Activated CD8-positive, alpha-beta memory T cell treated with anti-CD3 and anti-CD28 coated beads, Interleukin-2, amount 10 ng/mL, durations not matched to agents 7 days and 5 days (primary cell): ENCODE results near the gene SPRING1. TPM values are rescaled to one million over a fixed set of nuclear protein-coding genes. Genes with fewer than 3 reads are reported as not detected.
"Not testable (repeated sequence)": the region's sequence is repeated elsewhere in the genome, so short reads cannot be mapped to it uniquely, and the experiment has no call there.

Source experiments
- ATAC-seq: fragments of 150-1000 bp; cut with Tn5 transposase; one replicate; pipeline ENCODE4 v1.10.0; 2021; ENCODE audit warnings: moderate library complexity
- CTCF ChIA-PET: fragments of 350-600 bp; sonication (Branson Sonifier 250); formaldehyde crosslinking; loops from one replicate; lab custom pipeline; 2021; ENCODE audit warnings: antibody characterized with exemption; lab: Charles Lee
- DNase-seq: peaks from one replicate; pipeline ENCODE4 v3.0.0-alpha.2; 2020
- H3K27ac Mint-ChIP-seq: one replicate; pipeline ENCODE4 v1.8.0; 2021; ENCODE audit warnings: mild to moderate bottlenecking, mixed read lengths
- H3K27me3 Mint-ChIP-seq: one replicate; pipeline ENCODE4 v1.8.0; 2021; ENCODE audit warnings: mixed read lengths
- H3K36me3 Mint-ChIP-seq: one replicate; pipeline ENCODE4 v1.8.0; 2021; ENCODE audit warnings: mild to moderate bottlenecking, mixed read lengths
- H3K4me1 Mint-ChIP-seq: one replicate; pipeline ENCODE4 v1.8.0; 2021; ENCODE audit warnings: mixed read lengths
- H3K4me3 Mint-ChIP-seq: one replicate; pipeline ENCODE4 v1.8.0; 2021; ENCODE audit warnings: mild to moderate bottlenecking, moderate library complexity, mixed read lengths
- H3K9me3 Mint-ChIP-seq: one replicate; pipeline ENCODE4 v1.8.0; 2022; ENCODE audit warnings: low read depth, mixed read lengths
- total RNA-seq, 2 experiments: library from RNA; stranded (reverse); gene quantifications; one replicate each; pipeline ENCODE4 v1.2.3, GENCODE V29; 2021

SPRING1 gene
- total RNA-seq, 2 experiments from 2014 or later, result 25.3 to 31.8 TPM

DNA sequence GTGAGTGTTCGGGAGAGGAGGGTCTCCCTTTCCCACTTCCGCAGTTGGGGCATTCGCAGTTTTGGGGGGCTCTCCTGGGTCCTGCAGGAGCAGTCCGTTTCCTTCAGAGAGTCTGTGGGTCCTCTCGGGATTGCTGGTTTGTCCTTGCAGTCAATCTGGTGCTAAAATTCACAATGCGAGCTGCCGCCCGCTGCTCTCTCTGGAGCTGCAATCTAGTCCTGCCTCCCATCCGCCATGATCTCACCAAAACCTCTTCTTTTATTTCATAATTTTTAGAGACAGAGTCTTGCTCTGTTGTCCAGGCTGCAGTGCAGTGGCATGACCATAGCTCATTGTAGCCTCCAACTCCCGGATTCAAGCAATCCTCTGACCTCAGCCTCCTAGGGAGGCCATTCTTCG lies 22.8 kb upstream of the SPRING1 start:
- H3K4me3 Mint-ChIP-seq, result no peak overlapping the region
- no peak overlapping the region for H3K27ac Mint-ChIP-seq
- peaks cover 11% of the 10 kb centered on the region for H3K36me3 Mint-ChIP-seq
- DNase-seq, result no peak
- H3K27me3 Mint-ChIP-seq, result no peaks in the 10 kb centered on the region
- ATAC-seq, result no peak
- H3K9me3 Mint-ChIP-seq, result no peaks in the 10 kb centered on the region
- CTCF ChIA-PET, result interaction anchor here (1.5 kb wide), 1 partner anchor 10 kb away, joined by 3 read pairs; no protein-coding TSS in a partner anchor
- H3K4me1 Mint-ChIP-seq, result peaks cover 21% of the 10 kb centered on the region

DNA sequence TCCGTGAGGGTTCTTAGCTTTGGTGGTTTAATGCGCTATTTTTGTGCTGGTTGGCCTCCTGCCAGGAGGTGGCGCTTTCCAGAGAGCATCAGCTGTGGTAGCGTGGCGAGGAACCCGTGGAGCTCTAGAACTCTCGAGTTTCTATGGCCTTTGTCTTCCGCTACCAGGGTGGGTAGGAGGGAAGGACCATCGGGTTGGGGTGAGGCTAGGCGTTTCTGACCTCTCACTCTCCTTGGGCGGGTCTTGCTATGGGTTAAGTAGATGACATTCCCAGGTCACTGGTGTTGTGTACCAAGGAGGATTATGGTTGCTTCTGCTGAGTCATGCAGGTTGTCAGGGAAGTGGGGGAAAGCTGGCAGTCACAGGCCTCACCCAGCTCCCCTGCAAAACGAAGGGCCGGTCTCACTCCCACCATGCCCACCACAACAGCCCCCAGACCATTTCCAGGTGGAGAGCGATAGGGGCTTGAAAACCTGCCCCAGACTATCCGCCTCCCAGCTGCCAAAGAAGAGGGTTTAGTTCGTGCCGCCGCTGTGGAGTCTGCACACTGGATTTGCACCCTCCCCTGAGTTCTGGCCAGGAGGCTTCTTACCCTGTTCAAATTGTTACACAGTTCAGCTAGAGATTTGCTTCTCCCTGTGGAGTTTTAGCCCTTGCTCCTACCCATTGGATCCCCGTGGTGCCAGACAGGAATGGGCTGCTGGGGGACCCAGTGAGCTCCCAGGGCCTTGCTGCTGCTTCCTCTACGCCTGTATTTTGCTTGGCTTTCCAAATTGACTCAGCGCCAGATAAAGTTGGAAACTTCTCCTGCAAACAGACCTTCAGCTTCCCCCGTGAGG lies 22.1 kb upstream of the SPRING1 start:
- DNase-seq, result peak; percentile 51
- peak overlapping the region; percentile 54 for H3K4me3 Mint-ChIP-seq
- peaks cover 15% of the 10 kb centered on the region for H3K36me3 Mint-ChIP-seq
- peaks cover 21% of the 10 kb centered on the region for H3K4me1 Mint-ChIP-seq
- H3K27me3 Mint-ChIP-seq, result no peaks in the 10 kb centered on the region
- ATAC-seq, result no peak
- CTCF ChIA-PET, result interaction anchor here (0.8 to 1.5 kb wide), 2 partner anchors 10 to 22 kb away, joined by 3 read pairs; partner anchors contain the start of genes RNFT2 and SPRING1
- H3K27ac Mint-ChIP-seq, result peak overlapping the region; percentile 57
- H3K9me3 Mint-ChIP-seq, result no peaks in the 10 kb centered on the region

DNA sequence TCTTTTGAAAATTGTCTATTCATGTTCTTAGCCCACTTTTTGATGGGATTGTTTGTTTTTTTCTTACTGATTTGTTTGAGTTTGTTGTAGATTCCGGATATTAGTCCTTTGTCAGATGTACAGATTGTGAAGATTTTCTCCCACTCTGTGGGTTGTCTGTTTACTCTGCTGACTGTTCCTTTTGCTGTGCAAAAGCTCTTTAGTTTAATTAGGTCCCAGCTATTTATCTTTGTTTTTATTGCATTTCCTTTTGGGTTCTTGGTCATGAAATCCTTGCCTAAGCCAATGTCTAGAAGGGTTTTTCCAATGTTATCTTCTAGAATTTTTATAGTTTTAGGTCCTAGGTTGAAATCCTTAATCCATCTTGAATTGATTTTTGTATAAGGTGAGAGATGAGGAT lies 16.9 kb upstream of the SPRING1 start:
- CTCF ChIA-PET, H3K27ac Mint-ChIP-seq, ATAC-seq, H3K4me3 Mint-ChIP-seq, H3K27me3 Mint-ChIP-seq, DNase-seq, H3K9me3 Mint-ChIP-seq: not testable (repeated sequence)
- peaks cover 25% of the 10 kb centered on the region for H3K36me3 Mint-ChIP-seq
- peaks cover 21% of the 10 kb centered on the region for H3K4me1 Mint-ChIP-seq

DNA sequence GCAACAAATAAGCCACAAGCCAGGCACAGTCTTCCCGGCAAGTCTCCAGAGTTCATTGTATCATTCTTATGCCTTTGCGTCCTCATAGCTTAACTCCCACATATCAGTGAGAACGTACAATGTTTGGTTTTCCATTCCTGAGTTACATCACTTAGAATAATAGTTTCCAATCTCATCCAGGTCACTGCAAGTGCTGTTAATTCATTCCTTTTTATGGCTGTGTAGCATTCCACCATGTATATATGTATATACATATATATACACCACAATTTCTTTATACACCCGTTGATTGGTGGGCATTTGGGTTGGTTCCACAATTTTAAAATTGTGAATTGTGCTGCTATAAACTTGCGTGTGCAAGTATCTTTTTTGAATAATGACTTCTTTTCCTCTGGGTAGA lies 16.2 kb upstream of the SPRING1 start:
- H3K9me3 Mint-ChIP-seq, H3K27me3 Mint-ChIP-seq, CTCF ChIA-PET, ATAC-seq, DNase-seq, H3K4me3 Mint-ChIP-seq, H3K27ac Mint-ChIP-seq: not testable (repeated sequence)
- H3K36me3 Mint-ChIP-seq, result peaks cover 23% of the 10 kb centered on the region
- H3K4me1 Mint-ChIP-seq, result peaks cover 19% of the 10 kb centered on the region

DNA sequence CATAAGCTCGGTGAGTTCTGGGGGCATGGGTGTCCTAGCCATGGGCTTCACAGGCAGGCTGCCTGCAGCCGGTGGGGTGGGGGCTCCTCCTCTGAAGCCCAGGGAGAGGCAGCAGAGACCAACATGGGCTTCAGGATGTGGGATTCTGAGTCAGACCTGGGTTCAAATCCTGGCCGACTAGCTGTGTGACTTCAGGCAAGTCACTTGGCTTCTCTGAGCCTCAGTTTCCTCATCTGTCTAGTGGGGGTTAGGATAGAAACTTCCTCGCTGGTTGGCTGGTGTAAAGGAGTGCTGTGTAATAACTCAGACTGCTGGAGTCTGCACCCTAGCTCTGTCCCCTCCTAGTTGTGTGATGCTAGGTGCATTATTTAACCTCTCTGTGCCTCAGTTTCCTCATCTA lies 12.4 kb upstream of the SPRING1 start:
- Mint-ChIP-seq H3K4me1 (no peaks in the 10 kb centered on the region), H3K36me3 (peaks cover 11% of the 10 kb centered on the region), H3K27ac (no peak overlapping the region), H3K4me3 (no peak overlapping the region), H3K9me3 (no peaks in the 10 kb centered on the region), H3K27me3 (no peaks in the 10 kb centered on the region)
- DNase-seq (no peak), ATAC-seq (no peak)
- CTCF ChIA-PET, result interaction anchor here (1.0 kb wide), 1 partner anchor 10 kb away, joined by 3 read pairs; no protein-coding TSS in a partner anchor

DNA sequence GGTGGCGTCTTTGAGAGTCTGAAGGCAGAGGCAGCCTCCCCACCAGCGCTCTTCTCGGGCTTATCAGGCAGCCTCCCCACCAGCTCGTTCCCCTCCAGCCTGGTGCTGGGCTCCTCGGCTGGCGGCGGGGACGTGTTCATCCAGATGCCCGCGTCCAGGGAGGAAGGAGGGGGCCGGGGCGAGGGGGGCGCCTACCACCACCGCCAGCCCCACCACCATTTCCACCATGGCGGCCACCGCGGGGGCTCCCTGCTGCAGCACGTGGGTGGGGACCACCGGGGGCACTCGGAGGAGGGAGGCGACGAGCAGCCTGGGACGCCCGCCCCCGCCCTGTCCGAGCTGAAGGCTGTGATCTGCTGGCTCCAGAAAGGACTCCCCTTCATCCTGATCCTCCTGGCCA lies 12.0 kb upstream of the SPRING1 start:
- DNase-seq (no peak), ATAC-seq (no peak)
- no peaks in the 10 kb centered on the region for H3K27me3 Mint-ChIP-seq
- H3K9me3 Mint-ChIP-seq, result no peaks in the 10 kb centered on the region
- H3K4me3 Mint-ChIP-seq, result no peak overlapping the region
- H3K4me1 Mint-ChIP-seq, result no peaks in the 10 kb centered on the region
- H3K27ac Mint-ChIP-seq, result no peak overlapping the region
- CTCF ChIA-PET, result interaction anchor here (1.0 kb wide), 1 partner anchor 11 kb away, joined by 3 read pairs; no protein-coding TSS in a partner anchor
- peaks cover 10% of the 10 kb centered on the region for H3K36me3 Mint-ChIP-seq

DNA sequence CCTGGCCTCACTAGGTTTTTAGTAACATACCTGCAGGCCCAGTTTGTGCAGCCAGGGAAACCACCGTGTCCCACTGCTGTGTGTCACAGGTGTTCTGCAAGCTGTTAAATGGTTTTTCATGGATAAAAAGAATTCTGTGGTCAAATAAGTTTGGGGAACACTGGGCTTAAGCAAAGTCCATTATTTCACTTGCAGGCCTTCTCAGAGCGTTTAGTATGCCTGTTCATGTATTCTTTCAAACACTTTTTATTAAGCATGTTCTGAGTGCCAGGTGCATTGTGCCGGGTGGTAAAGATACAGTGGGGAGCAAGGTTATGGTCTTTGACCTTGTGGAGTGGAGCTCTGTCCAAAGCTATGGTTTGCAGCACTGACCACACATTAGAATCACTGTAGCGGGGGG lies 7.7 kb upstream of the SPRING1 start:
- H3K27me3 Mint-ChIP-seq, result no peaks in the 10 kb centered on the region
- no peaks in the 10 kb centered on the region for H3K9me3 Mint-ChIP-seq
- no peak overlapping the region for H3K27ac Mint-ChIP-seq
- no peaks in the 10 kb centered on the region for H3K4me1 Mint-ChIP-seq
- no peaks in the 10 kb centered on the region for H3K36me3 Mint-ChIP-seq
- ATAC-seq, result no peak
- no peak overlapping the region for H3K4me3 Mint-ChIP-seq
- DNase-seq, result no peak
- CTCF ChIA-PET, result interaction anchor here (0.6 kb wide), 1 partner anchor 314 kb away, joined by 3 read pairs; no protein-coding TSS in a partner anchor

DNA sequence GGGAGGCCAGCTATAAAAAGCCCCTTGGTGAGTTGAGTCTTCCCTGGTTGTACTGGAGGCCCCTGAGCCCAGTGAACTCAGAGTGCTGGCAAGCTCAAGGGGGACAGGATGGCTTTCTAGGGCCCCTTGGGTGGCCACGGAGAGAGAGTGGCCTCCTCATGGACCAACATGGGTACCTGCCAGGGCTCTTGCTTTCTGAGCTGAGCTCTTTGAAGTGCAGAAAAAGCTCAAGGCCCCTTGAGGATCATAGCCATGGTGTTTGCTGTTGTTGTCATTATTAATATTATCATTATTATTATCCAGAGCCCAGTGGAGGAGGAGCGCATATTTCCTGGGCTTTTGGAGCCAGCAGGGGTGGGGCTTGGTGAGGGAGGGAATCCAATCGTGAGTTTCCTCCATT lies 6.9 kb upstream of the SPRING1 start:
- H3K36me3 Mint-ChIP-seq, result no peaks in the 10 kb centered on the region
- no peaks in the 10 kb centered on the region for H3K4me1 Mint-ChIP-seq
- DNase-seq (no peak), ATAC-seq (no peak)
- H3K4me3 Mint-ChIP-seq, result no peak overlapping the region
- H3K9me3 Mint-ChIP-seq, result no peaks in the 10 kb centered on the region
- H3K27ac Mint-ChIP-seq, result no peak overlapping the region
- no peaks in the 10 kb centered on the region for H3K27me3 Mint-ChIP-seq
- CTCF ChIA-PET, result no interaction called here

DNA sequence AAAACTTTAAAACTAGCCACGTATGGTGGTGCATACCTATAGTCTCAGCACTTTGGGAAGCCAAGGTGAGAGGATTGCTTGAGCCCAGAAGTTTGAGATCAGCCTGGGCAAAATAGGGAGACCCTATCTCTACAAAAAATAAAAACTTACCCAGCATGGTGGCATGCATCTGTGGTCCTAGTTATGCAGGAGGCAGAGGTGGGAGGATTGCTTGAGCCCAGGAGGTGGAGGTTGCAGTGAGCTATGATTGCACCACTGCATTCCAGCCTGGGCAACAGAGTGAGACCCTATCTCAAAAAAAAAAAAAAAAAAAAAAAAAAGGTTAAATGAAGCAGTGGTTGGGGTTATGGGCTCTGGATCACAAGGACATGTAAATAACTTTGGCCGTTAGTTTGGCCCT lies 4.9 kb upstream of the SPRING1 start:
- H3K9me3 Mint-ChIP-seq, H3K4me1 Mint-ChIP-seq, H3K27ac Mint-ChIP-seq, H3K36me3 Mint-ChIP-seq, H3K27me3 Mint-ChIP-seq, H3K4me3 Mint-ChIP-seq, ATAC-seq, DNase-seq: not testable (repeated sequence)
- CTCF ChIA-PET, result interaction anchor here (0.7 to 0.8 kb wide), 2 partner anchors 9 to 1484 kb away, joined by 3 to 4 read pairs; no protein-coding TSS in a partner anchor

DNA sequence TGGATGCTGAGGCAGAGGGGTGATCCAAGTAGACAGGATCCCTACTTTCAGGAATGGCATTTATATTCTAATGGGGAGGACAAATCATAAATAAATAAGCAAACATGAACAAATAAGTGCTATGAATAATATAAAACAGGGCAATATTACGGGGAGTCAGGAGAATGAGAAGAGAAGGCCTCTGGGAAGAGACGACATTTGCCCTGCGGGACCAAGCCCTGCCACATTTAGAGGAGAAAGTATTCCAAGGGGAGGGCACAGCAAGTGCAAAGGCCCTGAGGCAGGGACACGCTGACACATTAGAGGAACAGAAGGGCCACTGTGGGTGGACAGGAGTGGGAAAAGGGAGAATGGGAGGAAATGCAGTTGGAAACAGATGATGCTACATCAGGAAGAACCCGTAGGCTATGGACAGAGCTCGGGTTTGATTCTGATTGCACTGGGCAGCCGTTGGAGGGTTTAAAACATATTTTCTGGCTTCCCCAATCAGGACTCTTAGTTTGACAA lies 1.6 kb upstream of the SPRING1 start:
- no peak for ATAC-seq
- no peaks in the 10 kb centered on the region for H3K9me3 Mint-ChIP-seq

DNA sequence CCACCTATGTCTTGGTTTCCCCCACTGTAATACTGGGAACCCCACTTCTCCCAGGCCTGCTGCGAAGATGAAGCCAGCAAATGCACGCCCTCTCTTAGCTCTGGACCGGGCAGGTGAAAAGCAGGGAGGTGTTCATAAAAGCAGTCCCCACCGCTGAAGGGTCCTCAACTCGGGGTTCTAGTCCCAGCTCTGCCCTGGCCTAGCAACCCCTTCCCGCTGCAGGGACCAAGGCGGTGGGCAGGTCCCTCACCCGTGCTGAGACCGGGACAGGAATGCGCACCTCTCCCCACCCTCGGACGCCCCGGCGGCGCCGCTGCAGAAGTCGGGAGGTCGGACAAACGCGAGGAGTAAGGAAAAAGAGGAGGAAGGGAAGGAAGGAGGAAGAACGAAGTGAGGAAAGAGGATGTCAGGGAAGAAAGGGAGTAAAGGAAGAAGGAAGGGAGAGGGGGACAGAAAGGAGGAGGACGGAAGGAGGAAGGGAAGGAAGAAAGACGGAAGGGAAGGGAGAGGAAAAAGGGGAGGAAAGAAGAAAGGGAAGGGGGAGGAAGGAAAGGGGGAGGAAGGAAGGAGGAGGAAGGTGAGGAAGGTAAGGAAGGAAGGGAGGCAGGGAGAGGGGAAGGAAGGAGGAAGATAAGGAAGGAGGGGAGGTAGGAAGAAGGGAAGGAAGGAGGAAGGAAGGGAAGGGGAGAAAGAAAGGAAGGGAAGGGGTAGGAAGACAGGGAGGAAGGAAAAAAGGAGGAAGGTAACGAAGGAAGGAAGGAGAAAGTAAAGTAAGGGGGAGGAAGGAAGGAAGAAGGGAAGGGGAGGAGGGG lies 701 bp downstream of the SPRING1 start:
- peaks cover 28% of the 10 kb centered on the region for H3K4me1 Mint-ChIP-seq
- peak overlapping the region; percentile 81 for H3K4me3 Mint-ChIP-seq
- H3K36me3 Mint-ChIP-seq, result peaks cover 15% of the 10 kb centered on the region
- H3K9me3 Mint-ChIP-seq, result no peaks in the 10 kb centered on the region
- no peaks in the 10 kb centered on the region for H3K27me3 Mint-ChIP-seq
- no peak for ATAC-seq
- H3K27ac Mint-ChIP-seq, result peak overlapping the region; percentile 70
- CTCF ChIA-PET, result interaction anchor here (1.0 to 1.5 kb wide), 3 partner anchors 22 to 34 kb away, joined by 3 read pairs; no protein-coding TSS in a partner anchor
- DNase-seq, result peak; percentile 43

More for the DNA sequence above, 1.6 kb upstream of the SPRING1 start:
- CTCF ChIA-PET, result no interaction called here
- DNase-seq, result no peak
- H3K27me3 Mint-ChIP-seq, result no peaks in the 10 kb centered on the region
- H3K36me3 Mint-ChIP-seq, result peaks cover 8% of the 10 kb centered on the region
- H3K4me3 Mint-ChIP-seq, result no peak overlapping the region
- H3K27ac Mint-ChIP-seq, result no peak overlapping the region
- peaks cover 23% of the 10 kb centered on the region for H3K4me1 Mint-ChIP-seq

DNA sequence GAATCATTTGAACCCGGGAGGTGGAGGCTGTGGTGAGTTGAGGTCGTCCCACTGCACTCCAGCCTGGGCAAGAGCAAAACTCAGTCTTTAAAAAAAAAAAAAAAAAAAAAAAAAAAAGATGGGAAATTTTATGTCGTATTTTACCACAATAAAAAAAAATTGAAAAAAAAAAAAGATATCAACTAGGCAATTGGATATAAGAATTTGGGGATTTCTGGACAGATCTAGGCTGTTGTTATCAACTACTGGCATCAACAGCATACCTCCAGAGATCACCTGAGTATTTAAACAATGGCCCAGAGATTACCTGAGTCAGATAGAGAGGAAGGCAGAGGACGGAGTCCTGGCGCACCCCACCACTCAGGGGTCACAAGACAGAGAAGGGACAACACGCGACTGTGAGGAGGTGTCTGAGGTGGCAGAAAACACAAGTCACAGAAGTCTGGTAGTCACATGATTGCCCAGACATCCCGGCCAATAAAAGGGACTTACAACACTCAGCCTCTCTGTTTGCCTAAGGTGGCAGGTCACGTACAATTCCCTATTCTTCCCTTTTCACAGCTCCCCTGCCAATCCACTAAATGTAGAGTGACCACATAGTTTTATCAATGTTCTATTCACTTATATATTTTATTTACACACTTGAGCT lies 1.8 kb downstream of the SPRING1 start:
- CTCF ChIA-PET, result interaction anchor here (1.0 to 1.5 kb wide), 2 partner anchors 27 to 32 kb away, joined by 3 read pairs; no protein-coding TSS in a partner anchor
- Mint-ChIP-seq H3K27ac (peak overlapping the region; percentile 24), H3K9me3 (no peaks in the 10 kb centered on the region), H3K4me3 (peak overlapping the region; percentile 81), H3K36me3 (peaks cover 15% of the 10 kb centered on the region), H3K4me1 (peaks cover 28% of the 10 kb centered on the region), H3K27me3 (no peaks in the 10 kb centered on the region)
- DNase-seq, result no peak
- no peak for ATAC-seq

DNA sequence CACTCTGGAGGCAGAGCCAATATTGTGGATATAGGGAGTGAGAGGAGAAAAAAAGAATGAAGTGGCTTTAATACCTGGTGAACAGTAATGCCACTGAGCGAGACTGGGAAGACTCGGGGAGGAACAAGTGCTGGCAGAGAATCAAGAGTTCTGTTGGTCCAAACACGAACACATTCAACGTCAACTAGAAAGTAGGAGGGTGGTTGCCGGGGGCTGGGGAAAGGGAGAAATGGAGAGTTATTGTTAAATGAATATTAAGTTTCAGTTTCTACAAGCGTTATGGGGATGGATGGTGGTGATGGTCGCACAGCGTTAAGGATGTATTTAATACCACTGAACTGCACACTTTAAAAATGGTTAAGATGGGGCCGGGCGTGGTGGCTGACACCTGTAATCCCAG lies 2.8 kb downstream of the SPRING1 start:
- Mint-ChIP-seq H3K4me1 (peaks cover 28% of the 10 kb centered on the region), H3K9me3 (no peaks in the 10 kb centered on the region), H3K36me3 (peaks cover 15% of the 10 kb centered on the region), H3K27me3 (no peaks in the 10 kb centered on the region), H3K27ac (no peak overlapping the region), H3K4me3 (peak overlapping the region; percentile 19)
- ATAC-seq (no peak), DNase-seq (no peak)
- CTCF ChIA-PET, result no interaction called here
